ENCODE measurements around the gene PEX14. TPM values are rescaled to one million over a fixed set of nuclear protein-coding genes. Genes with fewer than 3 reads are reported as not detected.

The PEX14 gene
- total RNA-seq, 2 donors from 2014 or later = 19.7 to 21.5 TPM

DNA sequence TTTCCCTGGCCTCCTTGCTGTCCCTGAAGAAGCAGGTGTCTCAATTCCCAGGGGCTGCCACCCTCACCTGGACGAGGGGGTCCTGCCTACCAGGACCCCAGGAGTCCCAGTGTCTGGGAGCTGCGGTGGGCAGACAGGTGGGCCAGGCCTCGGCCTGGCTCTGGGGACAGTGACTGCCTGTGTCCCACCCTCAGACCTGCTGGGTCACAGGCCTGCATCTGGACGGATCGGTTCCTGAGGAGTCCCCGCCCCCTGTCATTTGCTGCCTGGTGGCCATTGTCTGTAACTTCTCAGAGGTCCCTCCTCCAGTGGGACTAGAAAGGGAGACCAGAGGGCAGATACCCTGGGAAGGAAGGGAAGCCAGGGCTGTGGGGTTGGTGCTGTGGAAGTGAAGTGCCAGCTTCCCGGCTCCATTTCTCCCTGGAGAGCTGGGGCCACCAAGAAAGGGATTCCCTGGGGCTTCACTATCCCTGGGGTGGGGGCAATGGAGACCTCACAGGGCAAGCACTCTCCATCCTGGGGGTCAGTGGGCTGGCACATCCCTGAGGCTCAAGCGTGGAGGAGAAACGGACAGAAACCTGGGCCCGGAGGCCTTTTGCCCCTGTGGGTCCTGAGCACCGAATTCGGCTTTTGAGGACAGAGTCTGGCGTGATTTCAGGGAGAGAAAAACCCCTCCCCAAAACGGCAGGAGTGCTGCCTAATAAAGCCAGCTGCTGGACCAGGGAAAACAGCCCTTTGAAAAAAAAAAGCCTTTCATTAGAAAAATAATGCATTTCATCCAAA is 157.3 kb downstream of the PEX14 start:
- intact Hi-C loops (cut with DNase I, micrococcal nuclease) = loop anchor here in 1 of 2 donors (10.0 kb wide), 1 partner anchor 107 kb away; no protein-coding TSS in a partner anchor
- no peak for DNase-seq
- ATAC-seq = no peak

DNA sequence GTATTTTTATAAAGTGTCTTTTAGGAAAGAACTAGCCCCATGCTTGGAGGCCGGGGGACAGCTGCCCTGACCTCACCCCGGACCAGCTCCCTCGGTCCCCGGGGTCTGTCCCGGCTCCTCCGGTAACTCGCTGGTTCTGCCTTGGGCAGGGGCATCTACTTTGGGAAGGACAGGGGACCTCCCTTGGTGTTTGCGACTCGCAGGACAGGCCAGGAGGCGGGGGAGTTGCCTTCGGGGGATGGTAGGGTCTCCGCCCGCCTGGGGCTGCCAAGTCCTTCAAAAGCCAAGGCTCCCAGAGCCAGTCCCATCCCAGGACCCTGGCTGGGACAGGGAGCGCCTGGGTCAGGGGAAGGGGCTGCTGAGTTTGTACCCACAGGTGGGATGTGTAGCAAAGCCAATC is 157.9 kb downstream of the PEX14 start:
- no peak for ATAC-seq
- DNase-seq = no peak
- intact Hi-C loops (cut with DNase I, micrococcal nuclease) = loop anchor here in 1 of 2 donors (10.0 kb wide), 1 partner anchor 108 kb away; no protein-coding TSS in a partner anchor

DNA sequence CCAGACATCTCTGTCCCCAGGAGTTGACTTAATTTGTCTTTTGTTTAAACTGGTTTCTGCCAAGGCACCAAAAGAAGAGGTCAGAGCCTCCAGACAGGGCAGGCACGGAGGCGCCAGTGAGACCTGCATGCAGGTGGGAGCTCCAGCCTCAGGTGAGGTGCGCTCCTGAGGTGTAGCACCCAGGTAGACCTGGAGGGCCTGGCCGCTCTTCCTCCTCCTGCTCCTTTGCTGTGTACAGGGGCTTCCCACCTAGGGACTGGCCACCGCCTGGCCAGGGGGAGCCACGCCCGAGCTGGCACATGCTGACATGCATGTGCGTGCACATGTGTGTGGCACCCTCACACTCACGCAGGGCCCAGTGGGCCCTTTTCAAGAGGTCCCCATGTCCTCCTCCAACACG is 158.7 kb downstream of the PEX14 start:
- intact Hi-C loops (cut with DNase I, micrococcal nuclease) = loop anchor here in 1 of 2 donors (10.0 kb wide), 1 partner anchor 109 kb away; no protein-coding TSS in a partner anchor
- ATAC-seq = no peak
- no peak for DNase-seq

DNA sequence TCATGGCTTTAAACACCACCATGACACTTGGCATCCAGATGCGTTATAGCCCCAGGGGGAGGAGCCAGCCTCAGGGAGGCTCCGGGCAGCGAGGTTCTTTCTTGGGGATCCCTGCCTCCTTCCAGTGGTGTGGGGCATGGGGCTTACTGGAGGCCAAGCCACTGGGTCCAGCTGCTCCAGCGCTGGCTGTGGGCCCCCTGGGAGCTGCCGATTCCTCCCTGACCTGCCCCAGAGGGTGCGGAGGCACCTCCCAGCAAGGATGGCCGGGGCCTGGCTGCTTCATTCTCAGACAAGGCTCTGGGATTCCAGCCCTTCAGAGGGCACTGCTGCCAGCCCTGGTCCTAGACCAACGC is 159.3 kb downstream of the PEX14 start:
- intact Hi-C loops (cut with DNase I, micrococcal nuclease) = loop anchor here in 1 of 2 donors (10.0 kb wide), 1 partner anchor 109 kb away; no protein-coding TSS in a partner anchor
- ATAC-seq (peak; percentile 2), DNase-seq (no peak)

GRCh38 chr1:10634428-10635084 is 159.8 kb downstream of the PEX14 start:
- intact Hi-C loops (cut with DNase I, micrococcal nuclease) = loop anchor here in 1 of 2 donors (10.0 kb wide), 1 partner anchor 110 kb away; no protein-coding TSS in a partner anchor
- ATAC-seq = peak; percentile 26

DNA sequence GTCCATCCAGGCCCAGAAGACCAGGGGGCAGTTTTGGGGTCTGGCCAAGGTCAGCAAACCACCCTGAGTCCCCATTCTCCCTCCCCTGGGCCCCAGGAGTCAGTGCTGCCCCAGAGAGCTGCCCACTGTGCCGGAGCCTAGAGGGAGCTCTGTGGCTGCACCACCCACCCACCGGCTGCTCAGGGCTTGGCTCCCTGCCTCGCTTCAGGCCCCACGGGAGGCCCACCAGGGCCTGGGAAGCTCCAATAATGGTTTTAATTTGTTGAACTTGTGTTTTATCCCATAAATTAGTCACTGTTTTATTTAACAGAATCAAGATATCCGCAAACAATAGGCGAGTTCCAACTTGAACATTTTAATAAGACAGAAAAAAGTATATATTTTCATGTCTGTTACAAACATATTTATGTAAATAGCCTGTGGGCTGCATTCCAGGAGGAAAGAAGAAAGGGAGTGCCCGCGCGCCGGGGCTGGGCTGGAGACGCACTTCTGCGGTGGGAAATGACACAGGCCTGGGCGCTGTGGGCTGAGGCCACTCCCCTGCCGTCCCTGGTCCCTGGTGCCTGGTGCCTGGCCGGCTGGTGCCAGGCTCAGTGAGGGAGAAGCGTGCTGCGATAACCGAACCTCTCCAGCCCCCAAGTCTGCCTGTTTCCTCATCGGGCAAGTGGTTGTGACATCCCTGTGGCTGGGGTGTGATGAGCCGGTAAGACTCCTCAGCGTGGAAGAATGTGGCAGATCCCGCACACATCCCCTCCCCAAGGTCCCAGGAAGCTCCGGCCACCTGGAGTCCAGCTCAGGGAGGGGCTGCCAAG is 160.5 kb downstream of the PEX14 start:
- DNase-seq = peak in 1 of 2 donors; percentile 47
- intact Hi-C loops (cut with DNase I, micrococcal nuclease) = loop anchor here in 1 of 2 donors (10.0 kb wide), 1 partner anchor 110 kb away; no protein-coding TSS in a partner anchor
- ATAC-seq = peak; percentile 59

More at GRCh38 chr1:10634428-10635084, 159.8 kb downstream of the PEX14 start:
- no peak for DNase-seq

- no peak for DNase-seq
- peak; percentile 23 for ATAC-seq
- intact Hi-C loops (cut with DNase I, micrococcal nuclease) = loop anchor here in 1 of 2 donors (10.0 kb wide), 1 partner anchor 111 kb away; no protein-coding TSS in a partner anchor
These were observed 161.2 kb downstream of the PEX14 start for GRCh38 chr1:10635992-10636391.

DNA sequence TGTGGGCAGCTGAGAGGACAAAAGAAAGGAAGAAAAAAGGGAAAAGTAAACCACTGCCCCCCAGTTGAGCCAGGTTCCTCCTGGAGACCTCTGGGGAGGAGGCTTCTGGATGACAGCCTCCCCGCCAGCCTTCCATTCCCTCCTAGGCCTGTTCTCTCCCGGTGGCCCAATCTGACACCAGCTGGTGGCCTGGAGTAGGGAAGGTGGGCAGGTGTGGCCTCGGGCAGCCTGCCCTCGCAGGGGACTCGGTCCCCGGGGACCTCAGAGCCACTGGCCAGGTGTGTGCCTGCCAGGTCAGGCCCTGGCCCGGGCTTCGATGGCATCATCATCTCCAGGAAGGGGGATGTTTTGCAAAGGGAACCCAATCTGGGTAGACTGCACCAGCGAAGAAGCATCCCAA is 162.7 kb downstream of the PEX14 start:
- intact Hi-C loops (cut with DNase I, micrococcal nuclease) = loop anchor here in 1 of 2 donors (10.0 kb wide), 1 partner anchor 113 kb away; no protein-coding TSS in a partner anchor
- DNase-seq (no peak), ATAC-seq (no peak)

- ATAC-seq = no peak
- intact Hi-C loops (cut with DNase I, micrococcal nuclease) = loop anchor here in 1 of 2 donors (10.0 kb wide), 1 partner anchor 113 kb away; no protein-coding TSS in a partner anchor
- no peak for DNase-seq
These were observed 163.2 kb downstream of the PEX14 start for GRCh38 chr1:10637834-10638558.

DNA sequence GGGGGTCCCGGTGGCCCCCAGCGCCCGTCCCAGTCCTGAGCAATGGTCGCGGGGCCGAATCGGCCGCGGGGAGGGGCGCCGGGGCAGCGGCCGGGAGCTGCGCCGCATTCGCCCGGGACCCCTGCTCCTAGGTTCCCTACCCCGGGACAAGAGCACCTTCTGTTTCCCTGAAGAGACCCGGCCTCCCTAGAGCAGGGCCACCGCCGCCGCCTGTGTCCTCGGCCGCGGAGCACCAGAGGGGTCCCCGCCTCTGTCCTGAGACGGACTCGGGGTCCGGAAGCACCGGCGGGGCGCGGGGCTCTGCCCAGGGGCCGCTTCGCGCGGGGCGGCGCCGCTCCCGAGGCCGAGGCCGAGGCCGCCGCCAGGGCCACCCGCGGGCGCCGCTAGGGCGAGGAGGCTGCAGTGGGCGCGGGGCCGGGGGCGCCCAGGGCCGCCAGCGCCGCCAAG is 163.8 kb downstream of the PEX14 start:
- no peak for DNase-seq
- no peak for ATAC-seq
- intact Hi-C loops (cut with DNase I, micrococcal nuclease) = loop anchor here in 1 of 2 donors (10.0 kb wide), 1 partner anchor 114 kb away; no protein-coding TSS in a partner anchor

DNA sequence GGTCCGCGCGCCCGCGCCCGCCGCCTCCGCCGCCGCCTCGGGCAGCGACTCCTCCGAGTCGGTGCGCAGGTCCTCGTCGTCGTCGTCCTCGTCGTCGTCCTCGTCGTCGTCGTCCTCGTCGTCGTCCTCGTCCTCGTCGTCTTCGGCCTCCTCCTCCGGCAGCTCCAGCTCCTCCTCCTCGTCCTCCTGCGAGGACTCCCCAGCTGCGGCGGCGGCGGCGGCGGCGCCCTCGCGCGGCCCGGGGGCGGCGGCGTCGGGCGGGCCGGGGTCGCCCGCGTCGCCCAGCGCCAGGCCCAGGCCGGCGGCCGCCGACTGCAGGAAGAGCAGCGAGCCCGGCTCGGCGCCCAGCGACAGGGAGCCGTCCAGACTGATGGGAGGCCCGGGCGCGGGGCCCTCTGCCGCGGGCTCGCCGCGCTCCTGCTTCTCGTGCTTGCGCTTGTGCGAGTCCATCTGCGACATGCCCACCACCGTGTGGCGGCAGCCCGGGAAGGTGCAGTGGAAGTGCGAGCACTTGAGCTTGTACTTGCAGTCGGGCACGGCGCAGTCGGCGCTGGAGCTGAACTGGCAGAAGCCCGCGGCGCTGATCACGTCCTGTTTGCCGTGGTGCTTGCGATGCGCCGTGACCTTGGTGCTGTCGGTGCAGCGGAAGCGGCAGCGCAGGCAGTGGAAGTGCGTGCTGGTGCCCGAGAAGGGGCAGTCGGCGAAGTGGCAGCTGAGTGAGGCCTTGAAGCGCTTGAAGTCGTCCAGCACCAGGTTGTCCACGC is 164.4 kb downstream of the PEX14 start:
- ATAC-seq = no peak
- no peak for DNase-seq
- intact Hi-C loops (cut with DNase I, micrococcal nuclease) = loop anchor here in 1 of 2 donors (10.0 kb wide), 1 partner anchor 114 kb away; no protein-coding TSS in a partner anchor

DNA sequence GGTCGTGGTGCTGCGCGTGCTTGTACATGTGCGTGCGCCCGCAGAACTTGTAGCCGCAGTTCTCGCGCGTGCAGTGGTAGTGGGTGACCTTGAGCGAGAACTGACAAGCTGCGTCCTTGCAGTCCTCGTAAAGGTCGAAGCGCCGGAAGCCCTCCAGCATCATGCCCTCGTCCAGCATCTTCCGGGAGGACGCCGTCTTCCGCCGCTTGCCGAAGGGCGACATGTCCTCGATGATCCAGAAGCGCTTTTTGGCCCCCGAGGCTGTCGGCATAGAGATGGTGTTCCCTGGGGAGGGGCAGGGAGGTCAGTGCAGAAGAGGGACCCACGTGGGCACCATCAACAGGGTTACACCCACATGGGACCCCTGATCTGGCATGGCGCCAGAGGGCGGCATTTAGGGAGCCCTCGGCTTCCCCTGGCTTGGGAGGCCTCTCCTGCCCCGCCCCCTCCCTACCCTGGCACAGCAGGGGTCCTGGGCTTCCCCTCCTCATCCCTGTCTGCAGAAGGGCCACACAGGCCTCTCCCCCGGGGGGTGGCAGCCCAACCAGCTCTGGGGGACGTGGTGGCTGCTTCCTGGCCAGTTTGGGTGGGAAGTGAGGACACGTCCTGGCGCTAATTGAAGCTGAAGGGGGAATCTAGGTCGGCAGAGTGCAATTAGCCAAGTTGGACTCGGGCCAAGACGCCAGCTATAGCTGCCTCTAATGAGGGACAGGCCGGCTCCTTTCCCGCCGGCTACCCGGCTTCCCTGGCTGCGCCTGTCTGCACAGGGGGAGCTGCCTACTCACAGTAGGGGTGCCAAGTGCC is 165.2 kb downstream of the PEX14 start:
- intact Hi-C loops (cut with DNase I, micrococcal nuclease) = loop anchor here in 1 of 2 donors (10.0 kb wide), 1 partner anchor 115 kb away; no protein-coding TSS in a partner anchor
- ATAC-seq (no peak), DNase-seq (no peak)

DNA sequence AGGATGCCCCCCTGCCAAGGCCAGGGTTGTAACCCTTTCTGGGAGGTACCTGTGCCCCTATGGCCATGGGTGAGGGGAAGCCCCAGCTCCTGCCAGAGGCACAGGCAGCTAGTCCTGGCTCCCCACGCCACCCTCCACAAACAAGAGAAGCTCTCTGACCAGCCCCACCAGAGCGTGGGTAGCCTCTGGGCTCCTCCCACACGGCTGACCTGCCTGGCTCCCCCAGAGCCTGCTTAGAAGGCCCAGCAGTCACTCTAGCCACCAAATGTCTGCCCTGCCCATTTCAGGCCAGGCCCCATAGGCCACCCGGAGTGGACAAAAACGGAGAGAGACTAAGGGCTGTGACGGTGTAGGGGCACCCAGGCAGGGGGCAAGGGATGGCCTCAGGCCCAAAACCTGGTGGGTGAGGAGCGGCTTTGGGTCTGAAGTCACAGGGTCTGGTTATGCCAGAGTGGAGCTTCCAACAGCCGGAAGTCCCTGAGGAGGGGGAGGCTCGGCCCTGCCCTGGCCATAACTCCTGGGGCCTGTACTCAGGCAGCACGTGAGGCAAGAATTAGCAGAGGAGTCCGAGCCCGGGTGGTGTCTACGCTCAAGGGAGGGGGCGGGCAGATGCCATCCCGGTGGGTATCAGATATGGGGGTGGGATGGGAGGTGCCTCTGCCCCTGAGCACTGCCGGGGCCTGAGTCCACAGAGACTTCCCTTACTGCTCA is 166.2 kb downstream of the PEX14 start:
- peak; percentile 1 for ATAC-seq
- DNase-seq = no peak
- intact Hi-C loops (cut with DNase I, micrococcal nuclease) = no loop called here

DNA sequence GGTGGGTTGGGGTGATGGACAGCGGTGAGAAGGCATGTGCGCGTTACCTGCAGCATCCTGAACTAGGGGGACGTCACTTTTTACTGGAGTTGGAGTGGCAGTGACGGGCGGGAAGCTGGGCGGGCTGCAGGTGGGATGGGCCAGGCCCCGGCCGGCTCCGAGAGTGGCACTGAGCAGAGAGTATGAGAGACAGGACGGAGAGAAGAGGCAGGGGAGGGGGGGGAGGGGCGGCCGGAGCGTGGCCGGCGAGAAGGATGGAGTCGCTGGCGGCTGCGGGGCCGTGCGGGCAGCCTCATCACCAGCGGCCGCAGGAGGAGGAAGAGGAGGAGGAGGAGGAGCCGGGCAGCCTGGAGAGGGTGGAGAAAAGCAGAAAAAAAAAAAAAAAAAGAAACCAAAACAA is 167.2 kb downstream of the PEX14 start:
- ATAC-seq (no peak), DNase-seq (no peak)
- intact Hi-C loops (cut with DNase I, micrococcal nuclease) = no loop called here

- intact Hi-C loops (cut with DNase I, micrococcal nuclease) = no loop called here
- no peak for ATAC-seq
- DNase-seq = no peak
These were observed 167.8 kb downstream of the PEX14 start for GRCh38 chr1:10642403-10643080.

Data from left colon (tissue), 2 donors.